IPS-18c (cell line): ENCODE measurements around the gene PPP2R5E.
"Not testable (repeated sequence)": the region's sequence is repeated elsewhere in the genome, so short reads cannot be mapped to it uniquely, and the experiment has no call there.

Source experiments
- H3K4me3 ChIP-seq: 2 replicates; pipeline ENCODE4 v1.7.0; 2013; ENCODE audit warnings: low read depth, mild to moderate bottlenecking, low read length, moderate library complexity; ENCODE audit not compliant: insufficient read depth
- H3K9me3 ChIP-seq: one replicate; pipeline ENCODE4 v1.6.1; 2013; ENCODE audit warnings: mild to moderate bottlenecking, low read length, moderate library complexity; ENCODE audit not compliant: control insufficient read depth, insufficient read depth

PPP2R5E gene

DNA sequence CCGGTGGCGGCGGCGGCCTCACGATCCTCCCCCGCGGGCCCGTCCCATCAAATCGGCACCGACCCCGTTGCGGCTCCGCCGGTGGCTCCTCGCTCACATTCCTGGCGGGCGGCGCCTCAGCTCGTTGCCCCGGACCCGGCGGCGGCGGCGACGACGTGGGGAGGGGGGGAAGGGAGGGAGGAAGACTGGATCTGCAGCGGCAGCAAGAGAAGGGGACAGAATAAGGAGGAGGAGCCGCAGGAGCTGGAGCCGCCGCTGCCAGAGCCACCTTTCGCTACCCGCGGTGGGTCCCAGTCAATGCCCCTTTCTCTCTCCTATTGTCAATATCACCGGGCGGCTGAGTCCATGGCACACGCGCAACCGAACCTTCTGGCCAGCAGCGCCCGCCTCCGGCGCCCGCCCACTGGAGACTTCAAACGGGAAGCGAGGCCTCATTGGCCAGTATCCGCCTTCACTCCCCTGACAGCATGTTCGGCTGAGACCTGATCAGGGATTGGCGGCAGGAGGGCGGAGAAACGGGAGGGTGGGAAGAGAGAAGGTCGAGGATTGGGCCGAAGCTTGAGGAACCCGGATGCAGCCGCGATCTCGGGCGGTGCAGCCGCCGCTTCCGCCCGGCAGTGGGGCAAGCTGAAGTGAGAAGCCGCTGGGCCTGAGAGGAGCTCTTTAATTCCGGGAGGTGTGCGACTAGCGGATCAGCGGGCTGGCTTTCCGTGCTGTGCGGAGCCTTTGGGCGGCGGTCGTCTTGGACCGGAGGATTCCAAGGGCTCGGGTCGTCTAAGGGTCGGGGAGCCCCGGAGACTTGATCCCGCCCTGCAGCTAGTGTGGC lies at the start of gene PPP2R5E:
PPP2R5E (minus strand) TSS at position 378 of the 826 bp plus-strand sequence. CDS start 3,692 bp downstream, outside the sequence.
- H3K4me3 ChIP-seq = peak within 1 kb of the TSS; percentile 96
- no peaks in the 10 kb centered on the region for H3K9me3 ChIP-seq

DNA sequence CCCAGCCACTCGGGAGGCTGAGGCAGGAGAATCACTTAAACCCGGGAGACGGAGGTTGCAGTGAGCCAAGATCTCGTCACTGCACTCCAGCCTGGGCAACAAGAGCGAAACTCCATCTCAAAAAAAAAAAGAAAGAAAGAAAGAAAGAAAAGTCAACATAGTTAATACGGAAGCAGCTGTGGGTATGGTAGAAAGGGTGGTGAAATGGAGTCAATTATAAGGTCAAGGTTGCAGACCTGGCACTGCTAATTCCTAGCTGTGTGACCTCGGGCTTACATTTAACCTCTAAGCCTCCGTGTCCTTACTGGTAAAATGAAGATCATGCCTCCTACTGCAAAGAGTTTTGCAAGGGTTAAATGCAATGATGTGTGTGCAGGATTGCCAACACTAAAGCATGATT lies 39.9 kb upstream of the PPP2R5E start:
- H3K9me3 ChIP-seq, H3K4me3 ChIP-seq: not testable (repeated sequence)

DNA sequence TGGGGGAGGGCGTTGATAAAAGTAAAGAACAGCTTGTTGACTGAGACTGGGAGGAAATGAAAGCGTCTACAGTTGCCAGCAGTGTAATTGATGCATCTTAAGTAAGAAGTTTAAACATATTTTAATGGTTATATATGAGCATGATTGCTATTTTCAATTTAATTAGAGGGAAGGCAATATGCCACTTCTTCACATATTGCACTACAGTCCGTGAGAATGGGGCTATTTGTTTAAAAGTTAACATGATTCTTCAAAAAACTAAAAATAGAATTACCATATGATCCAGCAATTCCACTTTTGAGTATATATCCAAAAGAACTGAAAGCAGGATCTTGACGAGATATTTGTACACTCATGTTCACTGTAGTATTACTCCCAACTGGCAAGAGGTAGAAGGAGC lies 38.3 kb upstream of the PPP2R5E start:
- H3K9me3 ChIP-seq = no peaks in the 10 kb centered on the region
- no peak overlapping the region for H3K4me3 ChIP-seq

DNA sequence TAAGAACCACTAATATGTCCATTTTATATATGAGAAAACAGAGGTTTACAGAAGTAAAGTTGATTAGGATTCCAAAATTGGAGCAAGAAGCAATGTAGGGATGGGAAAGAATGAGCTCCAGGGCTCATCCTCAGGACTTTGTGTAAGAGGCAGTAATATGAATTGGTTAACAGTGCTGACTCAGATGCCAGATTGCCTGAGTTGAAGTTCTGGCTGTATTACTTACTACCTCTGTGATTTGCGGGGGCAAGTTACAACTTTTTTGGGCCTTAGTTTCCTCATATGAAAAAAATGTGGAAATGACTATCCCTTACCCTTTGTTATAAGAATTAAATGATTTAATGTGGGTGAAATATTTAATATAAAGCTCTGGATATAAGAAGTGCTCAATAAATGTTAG lies 35.1 kb upstream of the PPP2R5E start:
- Histone ChIP-seq H3K9me3 (no peaks in the 10 kb centered on the region), H3K4me3 (no peak overlapping the region)

DNA sequence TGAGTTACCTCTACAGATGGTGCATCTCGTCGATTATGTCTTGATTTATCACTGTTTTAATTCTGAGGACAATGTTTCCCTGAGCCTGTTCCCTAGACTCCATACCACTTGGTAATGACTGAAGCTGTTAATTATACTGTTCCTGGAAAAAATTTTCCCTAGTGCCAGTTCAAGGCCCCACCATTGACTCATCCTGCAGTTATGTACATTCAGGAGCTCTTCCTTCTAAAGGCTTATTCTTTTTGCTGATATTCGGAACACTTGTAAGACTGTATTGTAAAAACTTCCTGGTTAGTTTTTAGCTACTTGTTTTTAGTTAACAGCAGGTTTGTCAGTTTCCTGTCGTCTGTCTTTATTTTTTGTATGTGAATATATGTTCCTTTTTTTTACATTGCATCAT lies 30.4 kb upstream of the PPP2R5E start:
- H3K9me3 ChIP-seq = no peaks in the 10 kb centered on the region
- H3K4me3 ChIP-seq = no peak overlapping the region

DNA sequence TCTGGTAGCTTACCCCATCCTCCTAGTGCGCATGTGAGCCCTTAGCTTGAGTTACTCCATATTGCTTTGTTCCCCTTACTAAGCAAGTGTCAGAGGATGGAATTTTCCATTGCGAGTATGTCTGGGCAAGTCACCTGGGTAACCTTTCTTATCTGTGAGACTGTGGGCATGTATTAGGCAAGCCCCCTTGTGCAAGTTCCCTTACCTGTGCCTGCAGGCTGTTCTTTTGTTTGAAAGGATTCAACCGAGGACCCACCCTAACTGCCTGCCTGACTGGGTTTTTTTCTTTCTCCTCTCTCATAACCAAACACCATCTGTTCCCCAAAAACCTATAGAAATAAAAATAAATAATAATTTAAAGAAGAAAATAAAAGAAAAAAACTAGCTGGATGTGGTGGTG lies 22.3 kb upstream of the PPP2R5E start:
- Histone ChIP-seq H3K4me3 (no peak overlapping the region), H3K9me3 (no peaks in the 10 kb centered on the region)

DNA sequence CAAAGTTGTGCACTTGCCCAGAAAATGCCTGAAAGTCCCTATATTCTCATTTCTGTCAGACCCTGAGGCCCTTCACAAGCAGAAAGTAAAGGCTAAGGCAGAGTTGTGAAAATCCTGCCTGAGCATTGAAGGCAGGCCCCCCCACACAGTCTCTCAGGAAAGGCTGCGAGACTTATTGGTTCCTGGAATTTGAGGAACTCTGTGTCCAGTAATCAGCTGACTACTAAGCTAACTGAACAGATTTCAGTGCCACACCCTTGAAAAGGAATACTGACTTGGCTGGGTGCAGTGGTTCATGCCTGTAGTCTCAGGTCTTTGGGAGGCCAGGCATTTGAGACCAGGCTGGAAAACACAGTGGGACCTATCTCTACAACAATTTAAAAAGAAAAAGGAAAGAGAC lies 21.1 kb upstream of the PPP2R5E start:
- H3K9me3 ChIP-seq = no peaks in the 10 kb centered on the region

DNA sequence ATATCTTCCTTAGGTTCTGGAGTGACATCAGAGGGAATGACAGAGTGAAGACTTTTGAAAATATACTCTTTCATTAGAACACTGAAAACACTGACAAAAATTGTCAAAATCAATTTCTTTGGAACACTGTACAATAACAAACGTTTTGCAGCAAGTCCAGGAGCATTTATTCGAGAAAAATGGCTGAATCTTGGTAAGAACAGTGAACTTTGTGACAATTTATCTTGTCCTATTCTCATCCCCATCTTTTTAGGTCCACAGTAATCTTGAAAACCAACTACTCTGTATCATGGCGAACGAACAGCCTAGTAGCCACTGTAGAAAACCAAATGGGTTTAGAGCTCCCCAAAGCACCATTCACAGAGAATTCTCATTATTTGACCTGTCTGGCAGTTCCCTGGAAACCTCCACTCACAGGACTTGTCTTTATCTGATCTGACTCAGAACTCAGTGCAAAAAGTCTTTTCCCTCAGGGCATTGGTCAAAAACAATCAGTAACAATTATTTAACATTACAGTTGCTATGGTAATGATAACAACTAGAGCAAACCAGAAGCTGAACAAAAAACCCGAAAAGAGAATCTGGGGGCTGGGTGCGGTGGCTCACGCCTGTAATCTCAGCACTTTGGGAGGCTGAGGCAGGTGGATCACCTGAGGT lies 20.3 kb upstream of the PPP2R5E start:
- no peak overlapping the region for H3K4me3 ChIP-seq

More for the DNA sequence above, 21.1 kb upstream of the PPP2R5E start:
- no peak overlapping the region for H3K4me3 ChIP-seq

DNA sequence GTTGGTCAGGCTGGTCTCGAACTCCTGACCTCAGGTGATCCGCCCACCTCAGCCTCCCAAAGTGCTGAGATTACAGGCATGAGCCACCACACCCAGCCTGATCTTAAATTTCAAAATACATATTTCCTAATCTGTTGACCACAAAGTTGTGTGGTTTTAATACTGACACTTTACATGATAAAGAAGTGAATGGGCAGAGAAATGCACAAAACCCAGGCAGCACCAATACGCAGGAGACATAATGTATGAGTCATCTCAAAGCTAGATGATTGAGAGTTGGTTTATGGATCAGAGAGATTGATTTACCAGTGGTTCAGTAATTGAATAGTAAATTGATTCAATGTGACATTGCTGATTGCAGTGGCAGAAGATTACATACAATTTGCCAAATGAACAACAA lies 19.2 kb upstream of the PPP2R5E start:
- no peaks in the 10 kb centered on the region for H3K9me3 ChIP-seq

More for the DNA sequence above, 20.3 kb upstream of the PPP2R5E start:
- no peaks in the 10 kb centered on the region for H3K9me3 ChIP-seq

DNA sequence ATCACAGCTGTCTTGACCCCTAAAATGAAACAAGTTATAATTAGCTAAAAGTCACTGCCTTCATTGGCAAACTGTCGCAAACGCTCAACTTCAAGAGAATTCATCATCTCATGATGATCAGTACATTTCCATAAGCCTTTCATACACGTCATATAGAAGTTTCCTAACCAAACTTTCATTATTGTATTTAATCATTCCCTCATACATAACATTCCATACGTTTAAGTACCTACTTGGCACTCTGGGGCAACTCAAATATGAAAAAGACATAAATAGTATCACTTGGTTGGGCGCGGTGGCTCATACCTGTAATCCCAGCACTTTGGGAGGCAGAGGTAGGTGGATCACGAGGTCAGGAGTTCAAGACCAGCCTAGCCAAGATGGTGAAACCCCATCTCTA lies 12.4 kb upstream of the PPP2R5E start:
- Histone ChIP-seq H3K9me3 (peaks cover 2% of the 10 kb centered on the region), H3K4me3 (no peak overlapping the region)

More for the DNA sequence above, 19.2 kb upstream of the PPP2R5E start:
- H3K4me3 ChIP-seq = no peak overlapping the region

DNA sequence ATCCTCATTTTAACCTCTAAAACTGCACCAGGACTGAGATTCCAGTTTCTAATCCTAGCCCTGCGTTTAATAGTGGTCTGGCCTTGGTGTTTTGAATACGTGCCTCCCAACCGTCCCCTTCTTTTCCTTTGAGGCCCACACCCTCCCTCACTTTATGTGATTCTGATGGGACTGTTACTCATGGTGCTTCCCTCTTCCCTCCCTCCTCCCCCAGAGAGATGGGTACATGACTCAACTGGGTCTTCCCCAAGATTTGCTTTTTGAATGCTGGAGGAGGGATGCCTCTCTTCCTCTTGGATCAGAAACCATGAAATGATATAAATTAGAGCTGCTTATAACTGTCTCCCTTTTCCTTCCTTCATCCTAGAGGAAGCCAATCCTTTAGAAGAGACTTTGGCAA lies 8.2 kb upstream of the PPP2R5E start:
- Histone ChIP-seq H3K9me3 (peaks cover 2% of the 10 kb centered on the region), H3K4me3 (no peak overlapping the region)

DNA sequence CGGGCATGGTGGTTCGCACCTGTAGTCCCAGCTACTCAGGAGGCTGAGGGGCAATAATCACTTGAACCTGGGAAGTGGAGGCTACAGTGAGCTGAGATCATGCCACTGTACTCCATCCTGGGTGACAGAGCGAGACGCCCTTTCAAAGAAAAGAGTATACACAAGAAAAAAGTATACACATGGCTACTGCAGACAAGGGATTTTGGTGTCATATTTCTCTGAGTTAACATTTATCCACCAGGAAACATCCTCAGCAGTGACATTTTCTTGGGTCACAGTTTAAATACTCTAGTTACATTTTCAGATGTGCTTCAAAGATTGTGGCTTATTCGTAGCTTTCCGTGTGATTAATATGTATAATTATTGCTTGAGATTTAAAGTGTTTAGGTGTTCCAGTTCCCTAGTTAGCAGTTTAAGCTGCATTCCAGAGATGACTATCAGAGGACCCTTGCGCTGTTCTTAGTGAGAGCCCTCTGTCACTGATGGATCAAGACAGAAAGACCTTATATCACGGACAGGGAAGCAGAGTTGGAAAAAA lies 4.7 kb upstream of the PPP2R5E start:
- H3K4me3 ChIP-seq = no peak overlapping the region
- no peaks in the 10 kb centered on the region for H3K9me3 ChIP-seq

DNA sequence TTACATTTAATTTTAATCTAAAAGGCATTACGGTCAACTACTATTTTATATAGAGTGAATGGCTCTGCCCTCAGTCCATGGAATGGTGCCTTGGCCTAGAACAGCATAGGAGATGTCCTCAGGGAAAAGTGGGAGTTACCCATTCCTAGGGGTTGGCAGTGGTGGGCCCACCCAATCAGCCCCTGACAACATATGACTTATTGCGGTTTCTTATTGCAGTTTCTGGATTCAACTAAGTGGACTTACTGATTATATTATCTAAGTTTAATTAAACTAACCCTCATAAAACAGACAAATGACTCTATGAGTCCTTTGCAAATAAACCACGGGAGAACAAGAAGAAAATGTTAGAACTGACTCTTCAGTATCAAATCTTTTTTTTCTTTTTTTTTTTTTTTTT lies 2.3 kb upstream of the PPP2R5E start:
- Histone ChIP-seq H3K4me3 (no peak overlapping the region), H3K9me3 (no peaks in the 10 kb centered on the region)

DNA sequence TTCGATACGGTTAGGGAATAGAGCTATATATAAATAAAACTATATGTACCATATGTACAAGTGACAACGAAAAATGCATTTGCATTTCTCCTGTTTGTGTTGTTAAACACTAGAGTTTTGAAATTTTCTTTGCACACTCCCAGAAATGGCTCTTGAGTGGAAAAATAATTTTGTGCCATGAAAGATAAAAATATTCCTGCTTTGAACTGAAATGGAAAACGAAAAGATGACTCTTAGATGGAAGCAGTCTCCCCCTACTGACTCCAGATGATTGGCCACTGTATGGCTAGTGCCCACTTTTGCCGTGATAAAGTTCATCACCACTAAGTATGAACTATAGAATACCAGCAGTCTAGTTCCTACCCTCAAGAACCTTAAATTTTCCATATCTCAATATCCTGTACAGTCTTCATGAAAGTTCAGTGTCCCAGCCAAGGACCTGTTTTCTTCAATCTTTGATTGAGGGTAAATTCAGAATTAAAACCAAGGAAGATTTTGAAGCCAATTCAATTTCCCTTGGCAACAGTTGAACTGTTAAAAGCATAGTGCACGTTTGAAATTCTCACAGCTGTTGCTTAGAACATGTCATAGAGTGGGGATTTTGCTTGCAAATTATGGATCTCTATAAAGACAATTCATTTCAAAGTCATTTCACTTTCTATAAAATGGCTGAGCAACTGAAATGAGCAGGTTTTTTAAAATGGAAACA lies 1.6 kb upstream of the PPP2R5E start:
- Histone ChIP-seq H3K9me3 (no peaks in the 10 kb centered on the region), H3K4me3 (no peak overlapping the region)

DNA sequence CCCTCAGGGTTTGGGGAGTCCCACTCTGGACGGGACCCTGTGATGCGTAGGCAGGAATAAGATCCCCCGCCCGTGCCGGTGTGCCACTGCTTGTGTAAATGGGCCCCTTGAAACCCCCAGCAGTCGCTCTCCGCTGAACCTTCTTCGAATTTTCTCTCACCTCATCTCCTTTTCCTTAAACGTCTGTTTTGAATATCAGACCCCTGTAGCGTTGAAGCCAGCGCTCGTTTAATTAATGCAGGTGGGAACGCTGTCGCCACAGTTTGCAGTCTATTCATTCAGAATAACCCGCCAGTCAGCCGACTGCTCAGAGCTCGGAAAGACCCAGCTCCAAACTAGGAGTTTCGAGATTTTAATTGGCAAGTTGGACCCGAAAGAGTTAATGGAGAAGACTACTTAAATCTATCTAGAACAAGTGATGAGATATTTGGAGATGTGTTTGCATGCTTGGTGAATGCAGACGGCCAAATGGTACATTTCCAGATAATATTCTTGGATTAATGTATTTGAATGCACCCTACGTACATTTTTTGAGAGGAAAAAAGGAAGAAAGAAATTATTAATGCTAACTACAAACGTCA lies 739 bp upstream of the PPP2R5E start:
- Histone ChIP-seq H3K4me3 (peak overlapping the region; percentile 96), H3K9me3 (no peaks in the 10 kb centered on the region)

DNA sequence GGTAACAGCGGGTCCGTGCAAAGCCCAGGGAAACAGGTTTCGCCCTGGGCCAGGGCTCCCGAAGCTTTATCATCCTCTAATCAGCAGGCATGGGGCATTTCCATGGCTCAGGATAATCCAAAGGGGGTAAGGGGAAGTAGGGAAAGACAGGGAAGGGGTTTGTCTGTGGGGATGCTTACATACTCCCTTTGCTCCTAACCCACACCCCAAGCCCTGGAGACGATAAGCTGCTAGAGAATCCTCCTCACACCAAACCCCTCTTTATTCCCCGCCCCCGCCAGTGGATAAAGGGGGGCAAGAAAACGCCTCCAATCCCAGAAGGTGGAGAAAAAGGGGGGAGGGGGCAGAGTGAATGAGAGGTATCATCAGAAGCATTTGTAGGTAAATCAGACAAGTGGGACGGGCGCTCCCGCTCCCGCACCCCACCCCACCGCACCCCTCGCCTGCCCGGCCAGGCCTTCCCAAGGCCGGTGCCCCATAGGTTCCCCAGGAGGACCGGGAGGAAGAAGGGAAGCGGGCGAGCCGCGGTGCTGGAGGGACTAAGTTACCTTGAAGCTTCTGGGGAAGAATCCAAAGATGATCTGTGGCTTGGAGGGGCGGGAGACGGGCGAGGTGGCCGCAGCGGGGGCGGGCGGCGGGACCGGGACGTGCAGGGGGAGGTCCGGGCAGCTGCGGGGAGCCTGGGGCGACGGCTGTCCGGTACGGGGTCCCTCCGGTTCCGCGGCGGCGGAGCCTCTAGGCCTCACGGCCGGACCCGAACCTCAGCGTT lies 762 bp downstream of the PPP2R5E start:
- Histone ChIP-seq H3K9me3 (no peaks in the 10 kb centered on the region), H3K4me3 (peak overlapping the region; percentile 85)

DNA sequence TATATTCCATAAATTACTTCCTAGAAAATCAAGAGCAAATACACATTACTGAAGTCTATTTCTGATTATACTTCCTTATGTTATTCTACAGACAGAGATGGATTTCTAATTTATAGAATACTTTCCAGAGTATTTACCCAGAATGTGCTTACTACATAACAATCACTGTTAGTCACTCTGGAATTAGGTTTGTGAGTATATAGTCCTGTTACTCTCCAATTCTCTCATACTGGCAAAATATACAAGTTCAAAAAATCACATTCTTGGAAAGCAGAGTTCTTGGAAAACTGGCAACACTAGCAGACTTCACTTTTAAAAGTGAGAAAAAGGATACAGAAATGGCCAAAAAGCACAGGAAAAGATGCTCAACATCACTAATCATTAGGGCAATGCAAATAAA lies 7.3 kb downstream of the PPP2R5E start:
- Histone ChIP-seq H3K9me3 (no peaks in the 10 kb centered on the region), H3K4me3 (no peak overlapping the region)
